ENCODE measurements around the gene LMF2. TPM values are rescaled to one million over a fixed set of nuclear protein-coding genes. Genes with fewer than 3 reads are reported as not detected.
A peak's percentile ranks its signal among the peaks of the same experiment; 100 is the strongest.

LMF2 gene
- total RNA-seq, 2 experiments from 2014 or later: 107 to 114 TPM

DNA sequence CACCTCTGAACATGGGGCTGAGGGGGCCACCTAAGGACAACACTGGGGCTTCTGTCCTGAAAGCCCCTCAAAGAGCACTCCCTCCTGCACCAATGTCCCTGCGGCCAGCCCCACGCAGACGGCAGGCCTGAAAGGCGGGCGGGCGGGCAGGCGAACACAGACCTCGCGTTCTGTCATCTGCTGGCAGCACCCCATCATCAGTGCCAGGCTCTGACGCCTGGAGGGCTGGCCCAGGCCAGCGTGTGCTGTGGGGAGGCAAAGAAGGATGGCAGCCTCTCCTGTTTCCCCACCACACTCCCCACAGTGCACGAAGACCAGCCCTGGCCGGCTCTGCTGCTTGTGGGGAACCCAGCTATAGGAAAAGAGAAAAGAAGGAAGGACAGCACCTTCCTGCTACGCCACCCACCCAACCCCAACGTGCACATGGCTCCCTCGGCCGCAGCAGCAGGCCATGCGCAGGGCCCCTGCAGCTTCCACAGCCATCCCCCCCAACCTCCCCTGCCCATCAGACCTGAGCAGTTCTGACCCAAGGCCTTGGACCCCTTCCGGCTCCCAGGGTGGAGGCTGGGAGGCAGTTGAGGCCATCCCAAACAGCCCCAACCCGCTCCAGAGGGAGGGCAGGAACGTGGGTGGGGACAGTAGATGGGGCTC lies 36.2 kb downstream of the LMF2 start:
- TF ChIP-seq, protein P1, sequence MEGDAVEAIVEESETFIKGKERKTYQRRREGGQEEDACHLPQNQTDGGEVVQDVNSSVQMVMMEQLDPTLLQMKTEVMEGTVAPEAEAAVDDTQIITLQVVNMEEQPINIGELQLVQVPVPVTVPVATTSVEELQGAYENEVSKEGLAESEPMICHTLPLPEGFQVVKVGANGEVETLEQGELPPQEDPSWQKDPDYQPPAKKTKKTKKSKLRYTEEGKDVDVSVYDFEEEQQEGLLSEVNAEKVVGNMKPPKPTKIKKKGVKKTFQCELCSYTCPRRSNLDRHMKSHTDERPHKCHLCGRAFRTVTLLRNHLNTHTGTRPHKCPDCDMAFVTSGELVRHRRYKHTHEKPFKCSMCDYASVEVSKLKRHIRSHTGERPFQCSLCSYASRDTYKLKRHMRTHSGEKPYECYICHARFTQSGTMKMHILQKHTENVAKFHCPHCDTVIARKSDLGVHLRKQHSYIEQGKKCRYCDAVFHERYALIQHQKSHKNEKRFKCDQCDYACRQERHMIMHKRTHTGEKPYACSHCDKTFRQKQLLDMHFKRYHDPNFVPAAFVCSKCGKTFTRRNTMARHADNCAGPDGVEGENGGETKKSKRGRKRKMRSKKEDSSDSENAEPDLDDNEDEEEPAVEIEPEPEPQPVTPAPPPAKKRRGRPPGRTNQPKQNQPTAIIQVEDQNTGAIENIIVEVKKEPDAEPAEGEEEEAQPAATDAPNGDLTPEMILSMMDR (IDR thresholded peaks at IDR 0.05): no peak
- intact Hi-C loops (cut with DNase I, micrococcal nuclease): loop anchor here in 1 of 2 experiments (5.0 kb wide), 2 partner anchors 36 to 56 kb away; partner anchors contain the start of genes LMF2, NCAPH2 and SCO2

GRCh38 chr22:50470491-50470890 lies 37.0 kb downstream of the LMF2 start:
- ChIA-PET CTCF (interaction anchor here (0.7 to 2.0 kb wide), 7 partner anchors 18 to 150 kb away, joined by 3 to 20 read pairs (median 5); partner anchors contain the start of gene SCO2), POLR2A (interaction anchor here (0.6 to 3.2 kb wide), 15 partner anchors 8 to 226 kb away, joined by 3 to 39 read pairs (median 6); partner anchors contain the start of genes ADM2, CHKB, LMF2 and NCAPH2)
- Histone ChIP-seq H3K4me1 (ENCODE audit: insufficient read depth, low read length) (peaks cover 77% of the 10 kb centered on the region), H3K9me3 (ENCODE audit: control insufficient read depth in 1 of 2, insufficient read depth in 1 of 2, low read length in 2 of 2) (no peaks in the 10 kb centered on the region), H3K36me3 (ENCODE audit: insufficient read depth, low read length) (peaks cover 40% of the 10 kb centered on the region), H3K27me3 (ENCODE audit: control insufficient read depth in 1 of 2, insufficient read depth in 2 of 2, low read length in 2 of 2) (no peaks in the 10 kb centered on the region), H3K27ac (ENCODE audit: low read depth in 1 of 2, low read length in 2 of 2) (peak overlapping the region; percentile 74 to 94), H3K4me3 (ENCODE audit: low read length) (peak overlapping the region; percentile 49)
- H3K4me3 Mint-ChIP-seq: peak overlapping the region; percentile 89
- TF ChIP-seq, protein P1 (IDR thresholded peaks at IDR 0.05): no peak
- H3K27ac Mint-ChIP-seq: peak overlapping the region; percentile 94
- peaks cover 64% of the 10 kb centered on the region for H3K4me1 Mint-ChIP-seq (ENCODE audit: low read depth)
- H3K36me3 Mint-ChIP-seq (ENCODE audit: low read depth): peaks cover 44% of the 10 kb centered on the region
- H3K27me3 Mint-ChIP-seq: no peaks in the 10 kb centered on the region
- H3K9me3 Mint-ChIP-seq: no peaks in the 10 kb centered on the region
- ATAC-seq (ENCODE audit: poor library complexity) (no peak), DNase-seq (no peak)
- intact Hi-C loops (cut with DNase I, micrococcal nuclease): loop anchor here (1.0 to 5.0 kb wide), 3 partner anchors 37 to 57 kb away; partner anchors contain the start of genes LMF2 (in 2 of the 2), NCAPH2 (in 1 of the 2) and SCO2 (in 1 of the 2)

More for the DNA sequence above, 36.2 kb downstream of the LMF2 start:
- Histone ChIP-seq H3K4me3 (ENCODE audit: low read length) (peak overlapping the region; percentile 49), H3K36me3 (ENCODE audit: insufficient read depth, low read length) (peaks cover 32% of the 10 kb centered on the region), H3K9me3 (ENCODE audit: control insufficient read depth in 1 of 2, insufficient read depth in 1 of 2, low read length in 2 of 2) (no peaks in the 10 kb centered on the region), H3K4me1 (ENCODE audit: insufficient read depth, low read length) (peaks cover 80% of the 10 kb centered on the region), H3K27me3 (ENCODE audit: control insufficient read depth in 1 of 2, insufficient read depth in 2 of 2, low read length in 2 of 2) (no peaks in the 10 kb centered on the region), H3K27ac (ENCODE audit: low read depth in 1 of 2, low read length in 2 of 2) (peak overlapping the region; percentile 74 to 94)
- H3K27me3 Mint-ChIP-seq: no peaks in the 10 kb centered on the region
- H3K4me1 Mint-ChIP-seq (ENCODE audit: low read depth): peaks cover 66% of the 10 kb centered on the region
- DNase-seq: no peak
- peaks cover 36% of the 10 kb centered on the region for H3K36me3 Mint-ChIP-seq (ENCODE audit: low read depth)
- peak overlapping the region; percentile 94 for H3K27ac Mint-ChIP-seq
- H3K4me3 Mint-ChIP-seq: peak overlapping the region; percentile 89
- no peak for ATAC-seq (ENCODE audit: poor library complexity)
- ChIA-PET CTCF (interaction anchor here (0.7 to 1.4 kb wide), 2 partner anchors 19 to 54 kb away, joined by 3 to 5 read pairs; partner anchors contain the start of gene SCO2), POLR2A (interaction anchor here (1.3 to 3.2 kb wide), 7 partner anchors 10 to 150 kb away, joined by 3 to 39 read pairs (median 11); partner anchors contain the start of genes ADM2, LMF2, NCAPH2 and SCO2)
- no peaks in the 10 kb centered on the region for H3K9me3 Mint-ChIP-seq

DNA sequence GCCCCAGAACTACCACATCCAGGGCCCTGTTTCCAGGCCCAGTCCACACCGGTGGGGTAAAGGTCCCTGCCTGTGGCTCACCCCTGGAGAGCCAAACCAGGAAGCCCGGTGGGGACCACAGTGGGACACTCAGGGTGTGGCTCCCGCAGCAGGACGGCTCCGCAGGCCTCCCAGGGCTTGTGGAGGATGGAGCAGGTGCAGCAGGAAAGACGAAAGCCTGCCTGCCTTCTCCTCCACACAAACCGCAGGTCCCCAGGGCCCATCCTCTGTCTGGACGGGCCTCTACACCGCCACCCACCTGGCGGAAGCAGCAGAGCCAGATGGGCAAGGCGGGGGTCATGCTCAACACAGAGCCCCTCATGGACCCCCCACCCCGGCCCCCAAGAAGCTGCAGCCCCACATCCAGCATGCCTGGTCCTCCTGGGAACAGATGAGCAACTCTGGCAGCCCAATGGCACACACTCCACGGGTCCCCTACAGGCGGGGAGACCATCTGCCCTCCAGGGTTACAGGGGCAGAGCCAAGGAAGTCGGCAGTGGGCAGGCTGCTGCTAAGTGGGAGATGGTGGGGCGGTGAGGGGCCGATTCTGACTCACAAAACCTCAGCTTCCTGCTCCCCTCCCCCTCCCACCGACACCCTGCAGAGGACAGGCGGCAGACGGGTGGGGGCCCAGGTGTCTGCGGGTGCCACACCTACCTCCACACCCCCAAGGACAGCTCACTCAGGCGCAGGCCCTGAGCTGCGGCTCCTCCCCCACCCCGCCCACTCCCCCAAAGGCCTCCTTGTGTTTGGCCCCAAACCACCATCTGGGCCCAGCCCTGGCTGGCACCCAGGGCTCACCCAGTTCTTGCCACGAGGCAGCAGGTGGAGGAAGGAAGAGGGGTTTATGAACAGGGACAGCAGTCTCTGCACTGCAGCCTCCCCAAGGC lies 37.9 kb downstream of the LMF2 start:
- peaks cover 72% of the 10 kb centered on the region for H3K4me1 ChIP-seq (ENCODE audit: insufficient read depth, low read length)
- H3K9me3 ChIP-seq (ENCODE audit: control insufficient read depth in 1 of 2, insufficient read depth in 1 of 2, low read length in 2 of 2): no peaks in the 10 kb centered on the region
- peak; percentile 88 to 99 (median 98) for DNase-seq
- H3K27ac Mint-ChIP-seq: peak overlapping the region; percentile 94
- peaks cover 49% of the 10 kb centered on the region for H3K36me3 ChIP-seq (ENCODE audit: insufficient read depth, low read length)
- H3K4me1 Mint-ChIP-seq (ENCODE audit: low read depth): peaks cover 62% of the 10 kb centered on the region
- H3K9me3 Mint-ChIP-seq: no peaks in the 10 kb centered on the region
- peak overlapping the region; percentile 89 for H3K4me3 Mint-ChIP-seq
- CTCF ChIA-PET: interaction anchor here (0.6 to 2.0 kb wide), 10 partner anchors 11 to 162 kb away, joined by 3 to 20 read pairs (median 4); partner anchors contain the start of genes LMF2, NCAPH2 and SCO2
- ATAC-seq (ENCODE audit: poor library complexity): peak; percentile 86
- no peaks in the 10 kb centered on the region for H3K27me3 ChIP-seq (ENCODE audit: control insufficient read depth in 1 of 2, insufficient read depth in 2 of 2, low read length in 2 of 2)
- POLR2A ChIA-PET: interaction anchor here (0.6 to 3.2 kb wide), 20 partner anchors 9 to 225 kb away, joined by 3 to 39 read pairs (median 6); partner anchors contain the start of genes ADM2, CHKB, LMF2 and NCAPH2
- intact Hi-C loops (cut with DNase I, micrococcal nuclease): loop anchor here (1.0 to 5.0 kb wide), 3 partner anchors 38 to 58 kb away; partner anchors contain the start of genes LMF2 (in 2 of the 2), NCAPH2 (in 1 of the 2) and SCO2 (in 1 of the 2)
- peak overlapping the region; percentile 49 for H3K4me3 ChIP-seq (ENCODE audit: low read length)
- peaks cover 51% of the 10 kb centered on the region for H3K36me3 Mint-ChIP-seq (ENCODE audit: low read depth)
- H3K27ac ChIP-seq (ENCODE audit: low read depth in 1 of 2, low read length in 2 of 2): peak overlapping the region; percentile 82 to 94
- H3K27me3 Mint-ChIP-seq: no peaks in the 10 kb centered on the region
- TF ChIP-seq, protein P1 (IDR thresholded peaks at IDR 0.05): peak; percentile 21
